Measurements from ENCODE around the gene MARCHF10.

MARCHF10 gene

GRCh38 chr17:62656446-62656845, 151.7 kb downstream of the MARCHF10 start:
- Histone ChIP-seq H3K36me3 (no peaks in the 10 kb centered on the region), H3K27me3 (no peaks in the 10 kb centered on the region)

GRCh38 chr17:62655656-62656055, 152.5 kb downstream of the MARCHF10 start:
- no peak for TF ChIP-seq CTCF (IDR thresholded peaks at IDR 0.05; ENCODE audit: low read depth, low read length)
- Histone ChIP-seq H3K36me3 (no peaks in the 10 kb centered on the region), H3K4me1 (peaks cover 15% of the 10 kb centered on the region), H3K9me3 (no peaks in the 10 kb centered on the region; the same call in 1 of the 2 replicates), H3K27me3 (no peaks in the 10 kb centered on the region), H3K4me3 (ENCODE audit: low read depth, low read length) (no peak overlapping the region)
- DNase-seq = no peak

More at GRCh38 chr17:62656446-62656845, 151.7 kb downstream of the MARCHF10 start:
- Histone ChIP-seq H3K4me1 (peaks cover 15% of the 10 kb centered on the region), H3K9me3 (no peaks in the 10 kb centered on the region; the same call in 1 of the 2 replicates), H3K4me3 (ENCODE audit: low read depth, low read length) (no peak overlapping the region)
- no peak for DNase-seq
- TF ChIP-seq CTCF (IDR thresholded peaks at IDR 0.05; ENCODE audit: low read depth, low read length) = no peak

GRCh38 chr17:62653826-62654761, 154.0 kb downstream of the MARCHF10 start:
- Histone ChIP-seq H3K9me3 (no peaks in the 10 kb centered on the region), H3K27me3 (no peaks in the 10 kb centered on the region), H3K4me1 (peaks cover 15% of the 10 kb centered on the region), H3K4me3 (ENCODE audit: low read depth, low read length) (no peak overlapping the region), H3K36me3 (no peaks in the 10 kb centered on the region)
- no peak for TF ChIP-seq CTCF (IDR thresholded peaks at IDR 0.05; ENCODE audit: low read depth, low read length)
- peak; percentile 49 for DNase-seq

GRCh38 chr17:62653002-62653825, 154.9 kb downstream of the MARCHF10 start:
- Histone ChIP-seq H3K27me3 (no peaks in the 10 kb centered on the region), H3K9me3 (no peaks in the 10 kb centered on the region), H3K4me1 (peaks cover 15% of the 10 kb centered on the region), H3K4me3 (ENCODE audit: low read depth, low read length) (peak overlapping the region; percentile 69), H3K36me3 (no peaks in the 10 kb centered on the region)
- peak; percentile 89 for DNase-seq
- no peak for TF ChIP-seq CTCF (IDR thresholded peaks at IDR 0.05; ENCODE audit: low read depth, low read length)

- no peak for TF ChIP-seq CTCF (IDR thresholded peaks at IDR 0.05; ENCODE audit: low read depth, low read length)
- peak; percentile 43 for DNase-seq
- H3K36me3 ChIP-seq = no peaks in the 10 kb centered on the region
- H3K4me3 ChIP-seq (ENCODE audit: low read depth, low read length) = peak overlapping the region; percentile 69
- H3K9me3 ChIP-seq = no peaks in the 10 kb centered on the region
- peaks cover 15% of the 10 kb centered on the region for H3K4me1 ChIP-seq
- no peaks in the 10 kb centered on the region for H3K27me3 ChIP-seq
These were observed 155.7 kb downstream of the MARCHF10 start for GRCh38 chr17:62652251-62653001.
